H9 (cell line): ENCODE results near the gene CPAMD8. TPM values are rescaled to one million over a fixed set of nuclear protein-coding genes. Genes with fewer than 3 reads are reported as not detected.

Experiments
- DNase-seq: peaks from one replicate; pipeline ENCODE4 v3.0.0-alpha.2; 2017
- H2AFZ ChIP-seq: one replicate; pipeline ENCODE4 v1.6.1; 2013; ENCODE audit warnings: mild to moderate bottlenecking, low read length, control low read depth, moderate library complexity
- H2AK5ac ChIP-seq: 2 replicates; pipeline ENCODE4 v1.6.1; 2013; ENCODE audit warnings: low read length, control low read depth, mixed read lengths; ENCODE audit not compliant: insufficient read length
- H2BK120ac ChIP-seq: one replicate; pipeline ENCODE4 v1.6.1; 2013; ENCODE audit warnings: low read depth, mild to moderate bottlenecking, low read length, control low read depth, inconsistent platforms; ENCODE audit not compliant: poor library complexity, severe bottlenecking
- H2BK12ac ChIP-seq: 2 replicates; pipeline ENCODE4 v1.6.1; 2013; ENCODE audit warnings: low read length, control low read depth, mixed read lengths, low read depth; ENCODE audit not compliant: insufficient read length
- H2BK15ac ChIP-seq: 2 replicates; pipeline ENCODE4 v1.6.1; 2013; ENCODE audit warnings: low read depth, low read length, control low read depth
- H2BK20ac ChIP-seq: one replicate; pipeline ENCODE4 v1.6.1; 2013; ENCODE audit warnings: low read depth, mild to moderate bottlenecking, low read length, control low read depth, inconsistent platforms; ENCODE audit not compliant: poor library complexity, severe bottlenecking
- H2BK5ac ChIP-seq: 2 replicates; pipeline ENCODE4 v1.6.1; 2013; ENCODE audit warnings: low read length, control low read depth, mixed read lengths; ENCODE audit not compliant: insufficient read length
- H3K14ac ChIP-seq: 2 replicates; pipeline ENCODE4 v1.6.1; 2013; ENCODE audit warnings: low read length, control low read depth; ENCODE audit not compliant: insufficient read depth
- H3K18ac ChIP-seq: 2 replicates; pipeline ENCODE4 v1.6.1; 2013; ENCODE audit warnings: low read depth, mild to moderate bottlenecking, mixed read lengths, low read length, control low read depth; ENCODE audit not compliant: insufficient read length
- H3K23ac ChIP-seq: 2 replicates; pipeline ENCODE4 v1.6.1; 2013; ENCODE audit warnings: low read length, control low read depth, mixed read lengths, low read depth; ENCODE audit not compliant: insufficient read length
- H3K23me2 ChIP-seq: 2 replicates; pipeline ENCODE4 v1.6.1; 2013; ENCODE audit warnings: low read depth, mild to moderate bottlenecking, mixed read lengths, low read length, control low read depth; ENCODE audit not compliant: insufficient read length, poor library complexity, severe bottlenecking
- H3K27ac ChIP-seq: 2 replicates; pipeline ENCODE4 v1.5.1; 2013; ENCODE audit warnings: low read length, control low read depth, mixed read lengths, low read depth; ENCODE audit not compliant: insufficient read length
- H3K27me3 ChIP-seq: 2 replicates; pipeline ENCODE4 v1.6.1; 2013; ENCODE audit warnings: low read length, control low read depth, inconsistent platforms; ENCODE audit not compliant: insufficient read depth
- H3K4ac ChIP-seq: 2 replicates; pipeline ENCODE4 v1.6.1; 2013; ENCODE audit warnings: low read depth, mild to moderate bottlenecking, control low read depth, inconsistent platforms, low read length, moderate library complexity
- H3K4me1 ChIP-seq: 2 replicates; pipeline ENCODE4 v1.6.1; 2013; ENCODE audit warnings: low read length, control low read depth, inconsistent platforms; ENCODE audit not compliant: insufficient read depth
- H3K4me2 ChIP-seq: 2 replicates; pipeline ENCODE4 v1.6.1; 2013; ENCODE audit warnings: low read length, control low read depth, mixed read lengths; ENCODE audit not compliant: insufficient read length, insufficient read depth
- H3K56ac ChIP-seq: 2 replicates; pipeline ENCODE4 v1.6.1; 2013; ENCODE audit warnings: low read depth, mild to moderate bottlenecking, mixed read lengths, low read length, control low read depth; ENCODE audit not compliant: insufficient read length
- H3K79me1 ChIP-seq: 2 replicates; pipeline ENCODE4 v1.6.1; 2013; ENCODE audit warnings: low read depth, mild to moderate bottlenecking, moderate library complexity, low read length, control low read depth, inconsistent platforms; ENCODE audit not compliant: insufficient read depth, poor library complexity, severe bottlenecking
- H3K79me2 ChIP-seq: 2 replicates; pipeline ENCODE4 v1.6.1; 2013; ENCODE audit warnings: low read length, control low read depth, inconsistent platforms; ENCODE audit not compliant: insufficient read depth
- H3K9ac ChIP-seq: 2 replicates; pipeline ENCODE4 v1.6.1; 2013; ENCODE audit warnings: low read length, control low read depth, mixed read lengths; ENCODE audit not compliant: insufficient read length; ENCODE audit errors: extremely low read depth
- H3K9me3 ChIP-seq: one replicate; pipeline ENCODE4 v1.6.1; 2013; ENCODE audit warnings: low read depth, low read length, inconsistent platforms; ENCODE audit not compliant: control insufficient read depth
- H3T11ph ChIP-seq: one replicate; pipeline ENCODE4 v1.6.1; 2013; ENCODE audit warnings: mild to moderate bottlenecking, low read length, control low read depth, inconsistent platforms
- H4K20me1 ChIP-seq: one replicate; pipeline ENCODE4 v1.6.1; 2013; ENCODE audit not compliant: control insufficient read depth, insufficient read length, insufficient read depth
- H4K5ac ChIP-seq: 2 replicates; pipeline ENCODE4 v1.6.1; 2013; ENCODE audit warnings: low read depth, mild to moderate bottlenecking, mixed read lengths, low read length, control low read depth; ENCODE audit not compliant: insufficient read length
- H4K8ac ChIP-seq: replicated peaks from 2 replicates; pipeline ENCODE4 v1.6.1; 2013; ENCODE audit warnings: low read length, control low read depth, mixed read lengths, low read depth; ENCODE audit not compliant: insufficient read length
- H4K91ac ChIP-seq: 2 replicates; pipeline ENCODE4 v1.6.1; 2013; ENCODE audit warnings: low read depth, mild to moderate bottlenecking, moderate library complexity, mixed read lengths, low read length, control low read depth; ENCODE audit not compliant: insufficient read length
- H3K27ac Mint-ChIP-seq, 3 experiments: 2 replicates in 2 of 3; 3 replicates in 1 of 3; pipeline ENCODE4 v1.8.0; 2020 to 2021; ENCODE audit warnings: mixed read lengths in 3 of 3, mild to moderate bottlenecking in 1 of 3, moderate library complexity in 1 of 3
- H3K27me3 Mint-ChIP-seq: 2 replicates; pipeline ENCODE4 v1.8.0; 2021; ENCODE audit warnings: low read depth, mild to moderate bottlenecking, moderate library complexity, mixed read lengths
- H3K36me3 Mint-ChIP-seq, 3 experiments: 2 replicates in 2 of 3; 3 replicates in 1 of 3; pipeline ENCODE4 v1.8.0; 2020 to 2021; ENCODE audit warnings: low read depth in 3 of 3, mixed read lengths in 3 of 3; ENCODE audit not compliant: insufficient read depth in 1 of 3
- H3K4me1 Mint-ChIP-seq, 2 experiments: 2 replicates each; pipeline ENCODE4 v1.8.0; 2020; ENCODE audit warnings: mixed read lengths in 2 of 2
- H3K4me3 Mint-ChIP-seq, 2 experiments: 2 replicates in 1 of 2; 3 replicates in 1 of 2; pipeline ENCODE4 v1.8.0; 2020 to 2021; ENCODE audit warnings: mild to moderate bottlenecking in 2 of 2, mixed read lengths in 2 of 2, moderate library complexity in 1 of 2
- H3K9me3 Mint-ChIP-seq, 2 experiments: 2 replicates in 1 of 2; 3 replicates in 1 of 2; pipeline ENCODE4 v1.8.0; 2020; ENCODE audit warnings: mild to moderate bottlenecking in 2 of 2, mixed read lengths in 2 of 2, moderate library complexity in 1 of 2
- CTCF ChIP-seq: fragments of 200-600 bp; sonication (generic); conservative IDR thresholded peaks from 3 replicates; pipeline ENCODE4 v1.8.0; 2021; ENCODE audit warnings: antibody characterized with exemption, mild to moderate bottlenecking
- WGBS: extraction: QIAGEN DNeasy Blood & Tissue Kit; methylation state at CpG from one replicate; pipeline ENCODE4 v1.1.7; 2013; ENCODE audit warnings: missing lambda C conversion rate, low lambda C conversion rate, mixed read lengths; ENCODE audit not compliant: insufficient read length; ENCODE audit errors: extremely low coverage; 5-methylcytosine and 5-hydroxymethylcytosine counted together
- total RNA-seq: library from RNA; stranded (reverse); gene quantifications from 2 replicates; pipeline ENCODE4 v1.2.1, GENCODE V29; 2021

The CPAMD8 gene
- total RNA-seq, 1 experiment from 2014 or later: 12.0 TPM

DNA sequence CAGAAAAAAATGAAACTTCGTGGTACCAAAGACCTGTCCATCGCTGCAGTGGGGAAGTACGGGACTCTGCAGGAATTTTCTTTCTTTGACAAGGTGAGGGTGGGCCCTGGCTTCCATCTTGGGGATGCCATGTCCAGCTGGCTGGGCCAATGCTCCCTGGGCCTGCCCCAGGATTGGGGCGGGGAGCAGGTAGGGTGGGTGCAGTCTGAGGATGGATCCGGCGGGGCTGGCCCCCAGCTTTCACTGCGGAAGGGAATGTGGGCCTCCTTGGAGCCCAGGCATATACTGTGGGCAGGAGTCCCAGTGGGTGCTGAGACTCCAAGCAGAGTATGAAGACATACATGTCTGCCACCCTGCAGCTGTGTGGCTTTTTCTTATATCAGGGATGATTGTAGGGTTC lies 173.5 kb downstream of the CPAMD8 start:
- Mint-ChIP-seq H3K4me3 (no peak overlapping the region), H3K9me3 (no peaks in the 10 kb centered on the region), H3K4me1 (no peaks in the 10 kb centered on the region), H3K27ac (no peak overlapping the region), H3K27me3 (no peaks in the 10 kb centered on the region), H3K36me3 (peaks cover 38 to 81% (median 73%) of the 10 kb centered on the region in 3 experiments; a peak in 6 of 7 replicates)
- H3K14ac ChIP-seq: no peak overlapping the region
- no peak overlapping the region for H3K56ac ChIP-seq
- H2BK120ac ChIP-seq: no peak overlapping the region
- no peak overlapping the region for H2BK15ac ChIP-seq
- no peak overlapping the region for H2BK20ac ChIP-seq
- H3K27me3 ChIP-seq: no peaks in the 10 kb centered on the region
- no peaks in the 10 kb centered on the region for H3K4me1 ChIP-seq
- no peak overlapping the region for H2BK5ac ChIP-seq
- H4K20me1 ChIP-seq: no peaks in the 10 kb centered on the region
- H4K91ac ChIP-seq: no peak overlapping the region
- DNase-seq: no peak
- no peaks in the 10 kb centered on the region for H3K23me2 ChIP-seq
- H3K23ac ChIP-seq: no peak overlapping the region
- H3K4me2 ChIP-seq: no peak overlapping the region
- no peak overlapping the region for H3K18ac ChIP-seq
- H2AFZ ChIP-seq: no peak overlapping the region
- no CpG with 5 or more reads among the region's 7 CpGs for WGBS
- no peak overlapping the region for H3K27ac ChIP-seq
- H4K8ac ChIP-seq: no peak overlapping the region
- no peaks in the 10 kb centered on the region for H3K79me1 ChIP-seq
- no peaks in the 10 kb centered on the region for H3K9me3 ChIP-seq
- no peak overlapping the region for H3K9ac ChIP-seq
- H2BK12ac ChIP-seq: no peak overlapping the region
- no peak overlapping the region for H2AK5ac ChIP-seq
- no peak for TF ChIP-seq CTCF
- H3K4ac ChIP-seq: no peak overlapping the region
- H3K79me2 ChIP-seq: no peaks in the 10 kb centered on the region
- no peak overlapping the region for H3T11ph ChIP-seq
- H4K5ac ChIP-seq: no peak overlapping the region
